Caco-2 (cell line): Measurements from ENCODE around the gene ELAVL1. TPM values are rescaled to one million over a fixed set of nuclear protein-coding genes. Genes with fewer than 3 reads are reported as not detected.
A peak's percentile ranks its signal among the peaks of the same experiment; 100 is the strongest.

Experiments
- BruUV-seq: library from RNA; stranded (reverse); fragments of 400-500 nt; replicated peaks from 2 replicates; lab custom pipeline; 2021; lab: Mats Ljungman, UMichigan
- CTCF ChIA-PET: fragments of 300-600 bp; sonication (Branson Sonifier 250); formaldehyde crosslinking; loops from one replicate; lab custom pipeline; 2022; ENCODE audit warnings: antibody characterized with exemption; lab: Charles Lee
- POLR2A ChIA-PET: fragments of 300-600 bp; sonication (Branson Sonifier 250); formaldehyde crosslinking; loops from one replicate; lab custom pipeline; 2022; ENCODE audit warnings: antibody characterized with exemption; lab: Charles Lee
- DNase-seq, 2 experiments: peaks; one replicate each; pipeline versions ENCODE4 v3.0.0 to v3.0.0-alpha.2; 2020 to 2022
- H3K27me3 ChIP-seq: replicated peaks from 2 replicates; pipeline ENCODE4 v1.6.0; 2011; ENCODE audit warnings: low read length; ENCODE audit not compliant: control insufficient read depth, insufficient read depth
- H3K36me3 ChIP-seq: 2 replicates; pipeline ENCODE4 v1.5.1; 2011; ENCODE audit warnings: low read length; ENCODE audit not compliant: control insufficient read depth, insufficient read depth
- H3K4me1 ChIP-seq: fragments of 250-450 bp; sonication (Bioruptor Pico); 2 replicates; pipeline ENCODE4 v1.5.1; 2020; ENCODE audit warnings: mild to moderate bottlenecking
- H3K4me3 ChIP-seq: 2 replicates; pipeline ENCODE4 v1.5.1; 2011; ENCODE audit warnings: low read depth, mild to moderate bottlenecking, control low read depth, low read length
- H3K9me3 ChIP-seq: fragments of 250-450 bp; sonication (Bioruptor Pico); 2 replicates; pipeline ENCODE4 v1.5.1; 2020; ENCODE audit warnings: mild to moderate bottlenecking, moderate library complexity
- H3K27ac Mint-ChIP-seq: one replicate; pipeline ENCODE4 v1.8.0; 2022; ENCODE audit warnings: mixed read lengths; ENCODE audit not compliant: unreplicated experiment
- H3K27me3 Mint-ChIP-seq: one replicate; pipeline ENCODE4 v1.8.0; 2022; ENCODE audit warnings: mixed read lengths; ENCODE audit not compliant: insufficient read depth, unreplicated experiment
- H3K36me3 Mint-ChIP-seq: one replicate; pipeline ENCODE4 v1.8.0; 2022; ENCODE audit warnings: mild to moderate bottlenecking, mixed read lengths; ENCODE audit not compliant: insufficient read depth, unreplicated experiment
- H3K4me1 Mint-ChIP-seq: one replicate; pipeline ENCODE4 v1.8.0; 2022; ENCODE audit warnings: low read depth, mixed read lengths; ENCODE audit not compliant: unreplicated experiment
- H3K4me3 Mint-ChIP-seq: one replicate; pipeline ENCODE4 v1.8.0; 2022; ENCODE audit warnings: mild to moderate bottlenecking, moderate library complexity, mixed read lengths; ENCODE audit not compliant: unreplicated experiment
- H3K9me3 Mint-ChIP-seq: one replicate; pipeline ENCODE4 v1.8.0; 2022; ENCODE audit warnings: mixed read lengths; ENCODE audit not compliant: unreplicated experiment
- intact Hi-C: fragments of 100-400 bp; cut with micrococcal nuclease; formaldehyde crosslinking; loops from one replicate; pipeline ENCODE4 v1.10.0; 2022; ENCODE audit not compliant: unreplicated experiment
- total RNA-seq: library from RNA; stranded (reverse); gene quantifications from 2 replicates; pipeline ENCODE4 v1.2.3, GENCODE V29; 2022
- TF ChIP-seq, protein P1 (sequence below), 2 experiments: fragments of 200-600 bp in 1 of 2; IDR thresholded peaks; 1 replicate in 1 of 2; 2 replicates in 1 of 2; pipeline versions ENCODE4 v1.5.1 to v1.8.0; 2011 to 2022; ENCODE audit warnings: antibody characterized with exemption in 1 of 2, control low read depth in 1 of 2, inconsistent platforms in 1 of 2, low read depth in 1 of 2, low read length in 1 of 2, mild to moderate bottlenecking in 1 of 2, moderate library complexity in 1 of 2; ENCODE audit not compliant: insufficient read depth in 1 of 2, severe bottlenecking in 1 of 2, unreplicated experiment in 1 of 2

ELAVL1 gene
- total RNA-seq, 1 experiment from 2014 or later, result 117 TPM

DNA sequence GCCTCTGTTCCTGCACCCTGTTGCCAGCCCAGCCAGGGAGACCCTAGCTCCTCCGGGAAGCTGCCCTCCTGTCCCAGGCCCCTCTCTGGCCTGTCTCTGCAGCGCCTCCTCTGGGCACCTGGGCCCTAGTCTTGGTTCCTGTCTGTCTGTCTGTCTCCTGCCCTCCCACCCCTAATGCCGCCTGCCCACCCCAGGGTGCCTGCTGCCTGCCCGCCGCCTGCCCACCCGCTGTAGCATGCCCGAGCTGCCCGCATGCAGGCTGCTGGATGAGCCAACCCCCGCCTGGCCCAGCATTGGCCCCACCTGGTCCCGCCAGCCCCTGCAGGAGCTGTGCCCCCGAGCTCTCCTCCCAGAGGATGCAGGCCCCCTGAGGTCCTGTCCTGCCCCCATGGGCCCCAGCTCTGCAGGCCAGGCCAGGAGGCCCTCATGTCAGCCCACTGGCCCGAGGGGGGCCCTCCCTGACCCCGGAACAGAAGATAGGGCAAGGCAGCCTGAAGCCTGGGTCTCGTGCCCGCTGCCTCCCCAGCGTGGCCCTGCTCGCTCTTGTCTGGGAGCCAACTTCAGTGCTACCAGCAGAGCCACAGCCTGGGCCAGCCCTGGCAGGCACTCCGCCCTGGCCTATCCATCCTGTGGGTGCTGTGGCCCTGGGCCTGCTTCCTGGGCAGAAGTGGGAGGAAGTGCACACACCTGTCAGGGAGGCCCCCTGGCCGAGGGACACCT, 96.5 kb downstream of the ELAVL1 start:
- H3K4me1 ChIP-seq, result peaks cover 9% of the 10 kb centered on the region; the same call in 1 of the 2 replicates
- H3K27me3 Mint-ChIP-seq, result no peaks in the 10 kb centered on the region
- TF ChIP-seq, protein P1, sequence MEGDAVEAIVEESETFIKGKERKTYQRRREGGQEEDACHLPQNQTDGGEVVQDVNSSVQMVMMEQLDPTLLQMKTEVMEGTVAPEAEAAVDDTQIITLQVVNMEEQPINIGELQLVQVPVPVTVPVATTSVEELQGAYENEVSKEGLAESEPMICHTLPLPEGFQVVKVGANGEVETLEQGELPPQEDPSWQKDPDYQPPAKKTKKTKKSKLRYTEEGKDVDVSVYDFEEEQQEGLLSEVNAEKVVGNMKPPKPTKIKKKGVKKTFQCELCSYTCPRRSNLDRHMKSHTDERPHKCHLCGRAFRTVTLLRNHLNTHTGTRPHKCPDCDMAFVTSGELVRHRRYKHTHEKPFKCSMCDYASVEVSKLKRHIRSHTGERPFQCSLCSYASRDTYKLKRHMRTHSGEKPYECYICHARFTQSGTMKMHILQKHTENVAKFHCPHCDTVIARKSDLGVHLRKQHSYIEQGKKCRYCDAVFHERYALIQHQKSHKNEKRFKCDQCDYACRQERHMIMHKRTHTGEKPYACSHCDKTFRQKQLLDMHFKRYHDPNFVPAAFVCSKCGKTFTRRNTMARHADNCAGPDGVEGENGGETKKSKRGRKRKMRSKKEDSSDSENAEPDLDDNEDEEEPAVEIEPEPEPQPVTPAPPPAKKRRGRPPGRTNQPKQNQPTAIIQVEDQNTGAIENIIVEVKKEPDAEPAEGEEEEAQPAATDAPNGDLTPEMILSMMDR (IDR thresholded peaks at IDR 0.05; ENCODE audit: insufficient read depth in 1 of 2, low read depth in 1 of 2, low read length in 1 of 2, severe bottlenecking in 1 of 2, unreplicated experiment in 1 of 2), result no peak
- H3K27me3 ChIP-seq, result no peaks in the 10 kb centered on the region
- no peak overlapping the region for H3K27ac Mint-ChIP-seq
- peaks cover 2% of the 10 kb centered on the region; the same call in 1 of the 2 replicates for H3K36me3 ChIP-seq
- BruUV-seq, result no TSS peak
- POLR2A ChIA-PET, result no interaction called here
- H3K36me3 Mint-ChIP-seq, result peaks cover 44% of the 10 kb centered on the region
- CTCF ChIA-PET, result interaction anchor here (1.3 kb wide), 1 partner anchor 11 kb away, joined by 4 read pairs; the partner anchor contains the start of gene SNAPC2
- H3K4me3 ChIP-seq, result no peak overlapping the region
- H3K9me3 Mint-ChIP-seq, result no peaks in the 10 kb centered on the region
- intact Hi-C loops, result no loop called here
- H3K4me3 Mint-ChIP-seq, result no peak overlapping the region
- peaks cover 6% of the 10 kb centered on the region for H3K4me1 Mint-ChIP-seq
- DNase-seq, result peak in 1 of 2 experiments; percentile 17
- no peaks in the 10 kb centered on the region for H3K9me3 ChIP-seq

Other genes with a start within 250 kb of the ELAVL1 start
- not detected in 2 replicates for gene CLEC4M, start 242.4 kb downstream of the ELAVL1 start, total RNA-seq
- gene EVI5L, start 175.4 kb downstream of the ELAVL1 start, total RNA-seq, result 6.5 and 9.8 TPM in 2 replicates
- gene PRR36, start 131.3 kb downstream of the ELAVL1 start, total RNA-seq, result 3.7 and 4.4 TPM in 2 replicates
- 6.5 and 6.7 TPM in 2 replicates for gene LRRC8E, start 117.1 kb downstream of the ELAVL1 start, total RNA-seq
- 37.4 and 42.6 TPM in 2 replicates for gene MAP2K7, start 101.8 kb downstream of the ELAVL1 start, total RNA-seq
- gene TGFBR3L, start 90.8 kb downstream of the ELAVL1 start, total RNA-seq, result 9.8 and 10.8 TPM in 2 replicates
- gene SNAPC2, start 85.3 kb downstream of the ELAVL1 start, total RNA-seq, result 8.8 and 10.4 TPM in 2 replicates
- 7.4 and 9.1 TPM in 2 replicates for gene CTXN1, start 79.5 kb downstream of the ELAVL1 start, total RNA-seq
- 129 and 146 TPM in 2 replicates for gene TIMM44, start 62.0 kb downstream of the ELAVL1 start, total RNA-seq
- gene CCL25, start 47.1 kb upstream of the ELAVL1 start, total RNA-seq, result not detected in 2 replicates
- 15.0 and 16.4 TPM in 2 replicates for gene FBN3, start 144.0 kb upstream of the ELAVL1 start, total RNA-seq
- 56.8 and 66.9 TPM in 2 replicates for gene CERS4, start 203.7 kb upstream of the ELAVL1 start, total RNA-seq